ENCODE measurements around the gene OTUD5.

The OTUD5 gene

GRCh38 chrX:48902776-48903175 lies 54.6 kb downstream of the OTUD5 start:
- Histone ChIP-seq H3K27me3 (ENCODE audit: control insufficient read depth, insufficient read depth, low read length) (no peaks in the 10 kb centered on the region), H3K9me3 (replicated peaks; ENCODE audit: low read length) (no peaks in the 10 kb centered on the region), H3K4me3 (ENCODE audit: low read length) (no peak overlapping the region), H3K9ac (ENCODE audit: low read depth, low read length) (no peak overlapping the region), H3K36me3 (ENCODE audit: insufficient read depth, low read length) (peaks cover 18% of the 10 kb centered on the region), H3K4me1 (ENCODE audit: control insufficient read depth, insufficient read depth, low read length) (no peaks in the 10 kb centered on the region), H3K4me2 (ENCODE audit: low read length) (no peak overlapping the region)

GRCh38 chrX:48902135-48902534 lies 55.3 kb downstream of the OTUD5 start:
- Histone ChIP-seq H3K4me2 (ENCODE audit: low read length) (no peak overlapping the region), H3K9ac (ENCODE audit: low read depth, low read length) (no peak overlapping the region), H3K27me3 (ENCODE audit: control insufficient read depth, insufficient read depth, low read length) (no peaks in the 10 kb centered on the region), H3K9me3 (replicated peaks; ENCODE audit: low read length) (no peaks in the 10 kb centered on the region), H3K4me1 (ENCODE audit: control insufficient read depth, insufficient read depth, low read length) (no peaks in the 10 kb centered on the region), H3K4me3 (ENCODE audit: low read length) (no peak overlapping the region), H3K36me3 (ENCODE audit: insufficient read depth, low read length) (peaks cover 18% of the 10 kb centered on the region)

- Histone ChIP-seq H3K9me3 (replicated peaks; ENCODE audit: low read length) (no peaks in the 10 kb centered on the region), H3K4me1 (ENCODE audit: control insufficient read depth, insufficient read depth, low read length) (peaks cover 6% of the 10 kb centered on the region), H3K4me3 (ENCODE audit: low read length) (no peak overlapping the region), H3K9ac (ENCODE audit: low read depth, low read length) (no peak overlapping the region), H3K27me3 (ENCODE audit: control insufficient read depth, insufficient read depth, low read length) (no peaks in the 10 kb centered on the region), H3K36me3 (ENCODE audit: insufficient read depth, low read length) (peaks cover 15% of the 10 kb centered on the region), H3K4me2 (ENCODE audit: low read length) (no peak overlapping the region)
Measured at GRCh38 chrX:48901069-48901468, 56.3 kb downstream of the OTUD5 start.

- Histone ChIP-seq H3K36me3 (ENCODE audit: insufficient read depth, low read length) (peaks cover 14% of the 10 kb centered on the region), H3K4me2 (ENCODE audit: low read length) (peak overlapping the region; percentile 3), H3K4me1 (ENCODE audit: control insufficient read depth, insufficient read depth, low read length) (peaks cover 6% of the 10 kb centered on the region), H3K9ac (ENCODE audit: low read depth, low read length) (no peak overlapping the region), H3K4me3 (ENCODE audit: low read length) (no peak overlapping the region), H3K9me3 (replicated peaks; ENCODE audit: low read length) (no peaks in the 10 kb centered on the region), H3K27me3 (ENCODE audit: control insufficient read depth, insufficient read depth, low read length) (no peaks in the 10 kb centered on the region)
Measured at GRCh38 chrX:48899078-48899410, 58.4 kb downstream of the OTUD5 start.

GRCh38 chrX:48897625-48898306 lies 59.6 kb downstream of the OTUD5 start, which contains the start of the genes PQBP1 and TIMM17B:
TSS of gene PQBP1 (plus strand) at chrX:48897930. CDS start at chrX:48898510, 580 bp downstream.
TSS of gene TIMM17B (minus strand) at chrX:48897768. CDS start at chrX:48897749, 19 bp downstream.
- peak within 1 kb of the TSS; percentile 75 for H3K4me2 ChIP-seq (ENCODE audit: low read length)
- peaks cover 14% of the 10 kb centered on the region for H3K36me3 ChIP-seq (ENCODE audit: insufficient read depth, low read length)
- H3K4me1 ChIP-seq (ENCODE audit: control insufficient read depth, insufficient read depth, low read length): peaks cover 6% of the 10 kb centered on the region
- peak within 1 kb of the TSS; percentile 91 for H3K9ac ChIP-seq (ENCODE audit: low read depth, low read length)
- H3K9me3 ChIP-seq (replicated peaks; ENCODE audit: low read length): no peaks in the 10 kb centered on the region
- H3K27me3 ChIP-seq (ENCODE audit: control insufficient read depth, insufficient read depth, low read length): no peaks in the 10 kb centered on the region
- H3K4me3 ChIP-seq (ENCODE audit: low read length): peak within 1 kb of the TSS; percentile 81

- Histone ChIP-seq H3K36me3 (ENCODE audit: insufficient read depth, low read length) (peaks cover 13% of the 10 kb centered on the region), H3K4me3 (ENCODE audit: low read length) (peak overlapping the region; percentile 81), H3K27me3 (ENCODE audit: control insufficient read depth, insufficient read depth, low read length) (no peaks in the 10 kb centered on the region), H3K9me3 (replicated peaks; ENCODE audit: low read length) (no peaks in the 10 kb centered on the region), H3K9ac (ENCODE audit: low read depth, low read length) (peak overlapping the region; percentile 91), H3K4me2 (ENCODE audit: low read length) (peak overlapping the region; percentile 75), H3K4me1 (ENCODE audit: control insufficient read depth, insufficient read depth, low read length) (peaks cover 6% of the 10 kb centered on the region)
Measured at GRCh38 chrX:48897157-48897624, 60.2 kb downstream of the OTUD5 start.

GRCh38 chrX:48896611-48897011 lies 60.8 kb downstream of the OTUD5 start:
- peak overlapping the region; percentile 91 for H3K9ac ChIP-seq (ENCODE audit: low read depth, low read length)
- H3K27me3 ChIP-seq (ENCODE audit: control insufficient read depth, insufficient read depth, low read length): no peaks in the 10 kb centered on the region
- peak overlapping the region; percentile 81 for H3K4me3 ChIP-seq (ENCODE audit: low read length)

GRCh38 chrX:48894891-48895290 lies 62.5 kb downstream of the OTUD5 start:
- no peak overlapping the region for H3K4me2 ChIP-seq (ENCODE audit: low read length)
- H3K4me3 ChIP-seq (ENCODE audit: low read length): no peak overlapping the region
- peaks cover 10% of the 10 kb centered on the region for H3K4me1 ChIP-seq (ENCODE audit: control insufficient read depth, insufficient read depth, low read length)
- H3K9ac ChIP-seq (ENCODE audit: low read depth, low read length): no peak overlapping the region
- H3K9me3 ChIP-seq (replicated peaks; ENCODE audit: low read length): no peaks in the 10 kb centered on the region
- H3K27me3 ChIP-seq (ENCODE audit: control insufficient read depth, insufficient read depth, low read length): no peaks in the 10 kb centered on the region
- peaks cover 2% of the 10 kb centered on the region for H3K36me3 ChIP-seq (ENCODE audit: insufficient read depth, low read length)

More at GRCh38 chrX:48896611-48897011, 60.8 kb downstream of the OTUD5 start:
- H3K4me2 ChIP-seq (ENCODE audit: low read length): peak overlapping the region; percentile 75
- H3K9me3 ChIP-seq (replicated peaks; ENCODE audit: low read length): no peaks in the 10 kb centered on the region
- peaks cover 8% of the 10 kb centered on the region for H3K36me3 ChIP-seq (ENCODE audit: insufficient read depth, low read length)
- H3K4me1 ChIP-seq (ENCODE audit: control insufficient read depth, insufficient read depth, low read length): peaks cover 10% of the 10 kb centered on the region

GRCh38 chrX:48893556-48894348 lies 63.7 kb downstream of the OTUD5 start:
- Histone ChIP-seq H3K4me1 (ENCODE audit: control insufficient read depth, insufficient read depth, low read length) (peaks cover 10% of the 10 kb centered on the region), H3K27me3 (ENCODE audit: control insufficient read depth, insufficient read depth, low read length) (no peaks in the 10 kb centered on the region), H3K36me3 (ENCODE audit: insufficient read depth, low read length) (peaks cover 2% of the 10 kb centered on the region), H3K4me3 (ENCODE audit: low read length) (no peak overlapping the region), H3K9ac (ENCODE audit: low read depth, low read length) (no peak overlapping the region), H3K9me3 (replicated peaks; ENCODE audit: low read length) (no peaks in the 10 kb centered on the region), H3K4me2 (ENCODE audit: low read length) (no peak overlapping the region)

GRCh38 chrX:48892896-48893295 lies 64.5 kb downstream of the OTUD5 start:
- peaks cover 2% of the 10 kb centered on the region for H3K36me3 ChIP-seq (ENCODE audit: insufficient read depth, low read length)
- no peak overlapping the region for H3K4me2 ChIP-seq (ENCODE audit: low read length)
- no peaks in the 10 kb centered on the region for H3K9me3 ChIP-seq (replicated peaks; ENCODE audit: low read length)
- peaks cover 10% of the 10 kb centered on the region for H3K4me1 ChIP-seq (ENCODE audit: control insufficient read depth, insufficient read depth, low read length)
- no peak overlapping the region for H3K4me3 ChIP-seq (ENCODE audit: low read length)
- no peaks in the 10 kb centered on the region for H3K27me3 ChIP-seq (ENCODE audit: control insufficient read depth, insufficient read depth, low read length)
- no peak overlapping the region for H3K9ac ChIP-seq (ENCODE audit: low read depth, low read length)

GRCh38 chrX:48891402-48892288 lies 65.8 kb downstream of the OTUD5 start:
- H3K36me3 ChIP-seq (ENCODE audit: insufficient read depth, low read length): peaks cover 2% of the 10 kb centered on the region
- peaks cover 8% of the 10 kb centered on the region for H3K4me1 ChIP-seq (ENCODE audit: control insufficient read depth, insufficient read depth, low read length)
- H3K27me3 ChIP-seq (ENCODE audit: control insufficient read depth, insufficient read depth, low read length): no peaks in the 10 kb centered on the region
- H3K4me3 ChIP-seq (ENCODE audit: low read length): peak overlapping the region; percentile 71
- peak overlapping the region; percentile 44 for H3K9ac ChIP-seq (ENCODE audit: low read depth, low read length)
- peak overlapping the region; percentile 85 for H3K4me2 ChIP-seq (ENCODE audit: low read length)
- H3K9me3 ChIP-seq (replicated peaks; ENCODE audit: low read length): no peaks in the 10 kb centered on the region

Data from skeletal muscle satellite cell (primary cell).